Adipose tissue (tissue), 3 donors: Measurements from ENCODE around the gene MBIP. TPM values are rescaled to one million over a fixed set of nuclear protein-coding genes. Genes with fewer than 3 reads are reported as not detected.

Experiments used
- H3K27ac ChIP-seq: one replicate; pipeline ENCODE4 v1.5.1; 2013; ENCODE audit warnings: low read depth, low read length
- WGBS, 3 donors: extraction: QIAGEN DNeasy Blood & Tissue Kit; methylation state at CpG; one replicate each; pipeline ENCODE4 v1.1.7; 2013; 5-methylcytosine and 5-hydroxymethylcytosine counted together
- polyA plus RNA-seq, 3 donors: library from polyadenylated mRNA; stranded (reverse); fragments of 200-250 nt; gene quantifications; one replicate each; pipeline ENCODE4 v1.2.3, GENCODE V29; 2013
- donor health status: healthy with polysubstance abuse.
- donor health status: Bipolar disorder and iron deficiency.
- donor health status: healthy.

The MBIP gene
- polyA plus RNA-seq, 3 donors, result 9.0 to 16.1 (median 15.3) TPM

- H3K27ac ChIP-seq, result no peak overlapping the region
- 67 to 80% (median 79%) methylated on average over 7 of the region's 7 CpGs for WGBS, 3 donors
Observed at GRCh38 chr14:36279306-36280190, 40.9 kb downstream of the MBIP start.

- no peak overlapping the region for H3K27ac ChIP-seq
- WGBS, 3 donors, result 89 to 90% (median 90%) methylated on average over 3 of the region's 3 CpGs
Observed at GRCh38 chr14:36275741-36276140, 44.7 kb downstream of the MBIP start.

GRCh38 chr14:36271939-36272907 lies 48.2 kb downstream of the MBIP start:
- no peak overlapping the region for H3K27ac ChIP-seq
- 4 to 5% (median 4%) methylated on average over 29 of the region's 29 CpGs for WGBS, 3 donors

GRCh38 chr14:36271222-36271621 lies 49.2 kb downstream of the MBIP start:
- WGBS, 3 donors, result 30 to 43% (median 36%) methylated on average over 1 of the region's 1 CpG
- H3K27ac ChIP-seq, result no peak overlapping the region

- WGBS, 3 donors, result 74 to 86% (median 83%) methylated on average over 2 of the region's 2 CpGs
- H3K27ac ChIP-seq, result no peak overlapping the region
Observed at GRCh38 chr14:36270191-36270590, 50.2 kb downstream of the MBIP start.

- WGBS, 3 donors, result 62 to 87% (median 83%) methylated on average over 3 of the region's 3 CpGs
- H3K27ac ChIP-seq, result no peak overlapping the region
Observed at GRCh38 chr14:36268121-36268520, 52.3 kb downstream of the MBIP start.

GRCh38 chr14:36264595-36264994 lies 55.8 kb downstream of the MBIP start:
- H3K27ac ChIP-seq, result no peak overlapping the region
- 92 to 100% (median 96%) methylated on average over 2 of the region's 2 CpGs for WGBS, 3 donors

- H3K27ac ChIP-seq, result no peak overlapping the region
Observed at GRCh38 chr14:36264107-36264506, 56.3 kb downstream of the MBIP start.

GRCh38 chr14:36260970-36261640 lies 59.3 kb downstream of the MBIP start:
- WGBS, 3 donors, result 80 to 94% (median 86%) methylated on average over 2 of the region's 2 CpGs
- H3K27ac ChIP-seq, result no peak overlapping the region

GRCh38 chr14:36258241-36258640 lies 62.2 kb downstream of the MBIP start:
- 44 to 50% (median 45%) methylated on average over 3 of the region's 3 CpGs for WGBS, 3 donors
- no peak overlapping the region for H3K27ac ChIP-seq

- no peak overlapping the region for H3K27ac ChIP-seq
- WGBS, 3 donors, result 28 to 37% (median 31%) methylated on average over 7 of the region's 7 CpGs
Observed at GRCh38 chr14:36256126-36256801, 64.2 kb downstream of the MBIP start.

- no peak overlapping the region for H3K27ac ChIP-seq
- 67 to 80% (median 76%) methylated on average over 8 of the region's 8 CpGs for WGBS, 3 donors
Observed at GRCh38 chr14:36254020-36254624, 66.3 kb downstream of the MBIP start.

Other genes starting within 250 kb of the MBIP start
- not detected for gene PTCSC3, start 143.9 kb downstream of the MBIP start, polyA plus RNA-seq
- gene NKX2-1, start 199.6 kb upstream of the MBIP start, polyA plus RNA-seq, result not detected